H1 (cell line): ENCODE measurements around the gene FAM204A. TPM values are rescaled to one million over a fixed set of nuclear protein-coding genes. Genes with fewer than 3 reads are reported as not detected.

Experiments used
- CREB1 ChIP-seq: IDR thresholded peaks from 2 replicates; pipeline ENCODE4 v1.6.1; 2012; ENCODE audit warnings: inconsistent platforms
- EGR1 ChIP-seq: IDR thresholded peaks from 2 replicates; pipeline ENCODE4 v1.6.1; 2011; ENCODE audit warnings: low read depth, low read length, borderline replicate concordance
- JUND ChIP-seq: IDR thresholded peaks from 2 replicates; pipeline ENCODE4 v1.6.1; 2011; ENCODE audit warnings: mild to moderate bottlenecking, improper control_type of control experiment, low read length
- KDM4A ChIP-seq: IDR thresholded peaks from one replicate; pipeline ENCODE4 v1.7.1; 2012; ENCODE audit warnings: low read depth, mild to moderate bottlenecking, moderate library complexity, low read length, inconsistent platforms; ENCODE audit not compliant: severe bottlenecking
- POU5F1 ChIP-seq: IDR thresholded peaks from 2 replicates; pipeline ENCODE4 v1.6.1; 2011; ENCODE audit warnings: low read depth, mild to moderate bottlenecking, low read length, moderate library complexity
- SAP30 ChIP-seq: fragments of 300-600 bp; sonication (generic); IDR thresholded peaks from 2 replicates; pipeline ENCODE4 v1.7.1; 2012; ENCODE audit warnings: low read length, moderate library complexity, mild to moderate bottlenecking, inconsistent platforms; ENCODE audit not compliant: insufficient read depth, insufficient replicate concordance
- ZNF274 ChIP-seq: IDR thresholded peaks from 2 replicates; pipeline ENCODE4 v1.7.0; 2012; ENCODE audit warnings: low read length, borderline replicate concordance; ENCODE audit errors: extremely low read depth
- polyA plus RNA-seq, 7 experiments: library from polyadenylated mRNA; depleted of rRNA in 3 of 7; stranded (reverse) in 5 of 7; unstranded in 2 of 7; fragments of >200 nt in 5 of 7; fragments of 200-250 nt in 2 of 7; gene quantifications; 1 replicate in 5 of 7; 2 replicates in 1 of 7; 4 replicates in 1 of 7; pipeline versions ENCODE4 v1.2.1 to v1.2.3, GENCODE V29; 2011 to 2013; ENCODE audit warnings: missing spikeins in 2 of 7, mixed read lengths in 2 of 7
- total RNA-seq: library from RNA; stranded (reverse); fragmentation: NEBNext Ultra II Directional; extraction: Animal tissue kit (Norgen Biotek cat#: 25700); gene quantifications from 2 replicates; pipeline ENCODE4 v1.2.1, GENCODE V29; 2021

Gene FAM204A
- total and polyA plus RNA-seq, 2 of the 8 experiments (the other 6 are each of a cell fraction or from before 2014, with no cell fraction given), result 4.9 to 37.4 TPM

DNA sequence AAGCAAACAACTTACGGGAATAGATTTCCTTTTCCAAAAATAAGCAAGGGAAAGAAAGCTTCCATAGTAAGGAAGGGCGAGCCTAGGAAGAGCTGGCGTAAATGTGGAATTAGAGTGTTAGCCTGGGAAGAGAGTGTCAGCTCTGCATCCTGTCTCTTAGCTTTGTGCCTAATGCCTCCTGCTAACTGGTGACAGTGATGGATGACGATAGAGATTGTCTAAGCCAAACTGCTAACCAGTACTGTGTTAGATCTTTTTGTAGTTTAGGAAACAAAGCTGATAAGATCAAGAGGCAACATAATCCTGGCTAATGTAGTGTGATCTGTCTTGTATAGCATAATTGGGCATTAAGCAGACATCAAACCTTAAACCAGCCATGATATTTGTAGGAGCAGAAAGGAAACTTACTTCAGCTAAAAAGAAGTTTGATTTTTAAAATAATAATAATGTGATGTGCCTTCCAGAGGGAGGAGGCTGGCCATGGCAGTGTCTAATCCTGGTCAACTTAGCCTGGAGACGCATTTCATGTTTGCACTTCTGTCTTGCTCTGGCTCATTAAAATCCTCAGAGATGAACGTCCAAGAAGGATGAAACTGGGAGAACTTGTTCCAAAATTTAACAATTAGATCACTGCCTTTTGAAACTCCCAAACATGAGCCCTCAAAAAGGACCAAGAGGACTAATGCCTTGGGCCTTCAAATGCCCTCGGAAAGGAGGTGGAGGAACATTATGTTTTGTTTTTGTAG, 85.1 kb downstream of the FAM204A start (continued):
- TF ChIP-seq SAP30, result no peak
- no peak for TF ChIP-seq JUND
- no peak for TF ChIP-seq CREB1
- no peak for TF ChIP-seq KDM4A
- TF ChIP-seq ZNF274, result no peak
- no peak for TF ChIP-seq EGR1
- no peak for TF ChIP-seq POU5F1
